Colonic mucosa (tissue), 4 donors: Measurements from ENCODE around the gene AARSD1. TPM values are rescaled to one million over a fixed set of nuclear protein-coding genes. Genes with fewer than 3 reads are reported as not detected.
"Not testable (repeated sequence)": the region's sequence is repeated elsewhere in the genome, so short reads cannot be mapped to it uniquely, and the experiment has no call there.

ENCODE experiments used
- DNase-seq: peaks from one replicate; pipeline ENCODE4 v3.0.0-alpha.2; 2020
- H3K27ac ChIP-seq: fragments of 200-600 bp; one replicate; pipeline ENCODE4 v1.8.0; 2021
- H3K27me3 ChIP-seq: fragments of 200-600 bp; one replicate; pipeline ENCODE4 v1.8.0; 2021
- H3K36me3 ChIP-seq: fragments of 200-600 bp; one replicate; pipeline ENCODE4 v1.8.0; 2021
- H3K4me1 ChIP-seq: fragments of 200-600 bp; one replicate; pipeline ENCODE4 v1.8.0; 2021; ENCODE audit warnings: mild to moderate bottlenecking
- H3K4me3 ChIP-seq: fragments of 200-600 bp; one replicate; pipeline ENCODE4 v1.8.0; 2021
- H3K9ac ChIP-seq, 2 donors: one replicate each; pipeline ENCODE4 v1.7.0; 2013; ENCODE audit warnings: control low read depth in 2 of 2, low read depth in 2 of 2, low read length in 2 of 2
- H3K9me3 ChIP-seq: fragments of 200-600 bp; one replicate; pipeline ENCODE4 v1.8.0; 2021
- CTCF ChIP-seq: fragments of 200-600 bp; IDR thresholded peaks from one replicate; pipeline ENCODE4 v1.8.0; 2022; ENCODE audit warnings: antibody characterized with exemption, mild to moderate bottlenecking
- intact Hi-C: fragments of 100-400 bp; cut with DNase I; formaldehyde crosslinking; loops from one replicate; pipeline ENCODE4 v1.14.1; 2022
- total RNA-seq, 2 donors: library from RNA; stranded (reverse); fragmentation: NEBNext Ultra II Directional in 1 of 2; extraction: Animal tissue kit (Norgen Biotek cat#: 25700) in 1 of 2; gene quantifications; one replicate each; pipeline ENCODE4 v1.2.1, GENCODE V29; 2021
- donor health status: healthy.
- donor health status: DM: no; HTN: no; CAD: no.
- donor health status: DM: no; HTN: no; CAD: no.

Gene AARSD1
- total RNA-seq, 2 donors from 2014 or later: 19.8 to 34.3 TPM

DNA sequence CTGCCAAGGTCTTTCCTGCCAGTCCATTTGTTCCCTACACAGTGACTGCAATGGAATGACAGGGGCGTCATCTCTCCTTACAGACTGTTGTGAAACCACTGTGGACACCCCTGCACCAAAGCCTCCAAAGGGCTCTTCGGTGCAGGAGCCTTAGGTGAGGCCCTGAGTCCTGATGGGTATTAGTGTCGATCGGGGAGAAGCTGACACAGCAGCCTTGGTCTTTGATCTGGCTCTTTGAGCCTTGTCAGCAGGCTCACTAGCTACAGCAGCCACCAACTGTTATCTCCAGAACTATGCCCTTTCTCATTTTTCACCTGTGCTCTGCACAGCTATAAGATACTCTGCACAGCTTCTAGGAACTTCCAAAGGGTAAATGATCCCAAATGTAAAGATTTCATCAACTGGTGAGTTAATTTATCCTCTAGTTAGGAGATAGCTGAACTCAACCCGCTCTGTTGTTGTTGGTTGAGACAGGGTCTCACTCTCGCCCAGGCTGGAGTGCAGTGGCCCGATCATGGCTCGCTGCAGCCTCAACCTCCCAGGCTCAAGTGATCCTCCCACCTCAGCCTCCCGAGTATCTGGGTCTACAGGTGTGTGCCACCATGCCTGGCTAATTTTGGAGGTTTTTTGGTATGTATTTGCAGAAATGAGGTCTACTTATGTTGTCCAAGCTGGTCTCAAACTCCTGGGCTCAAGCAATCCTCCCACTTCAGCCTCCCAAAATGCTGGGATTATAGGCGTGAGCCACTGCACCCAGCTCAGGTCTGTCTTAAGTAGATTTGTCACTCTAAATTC lies 44.0 kb downstream of the AARSD1 start:
- no peak for DNase-seq
- intact Hi-C loops: no loop called here
- no peak overlapping the region for H3K27ac ChIP-seq
- peaks cover 38% of the 10 kb centered on the region for H3K27me3 ChIP-seq
- H3K4me1 ChIP-seq: no peaks in the 10 kb centered on the region
- no peak overlapping the region for H3K4me3 ChIP-seq
- no peak for TF ChIP-seq CTCF
- H3K9ac ChIP-seq: no peak overlapping the region
- H3K9me3 ChIP-seq: no peaks in the 10 kb centered on the region
- no peaks in the 10 kb centered on the region for H3K36me3 ChIP-seq

- peaks cover 42% of the 10 kb centered on the region for H3K27me3 ChIP-seq
- H3K4me1 ChIP-seq, H3K36me3 ChIP-seq, H3K4me3 ChIP-seq, H3K9me3 ChIP-seq, intact Hi-C loops, DNase-seq, H3K27ac ChIP-seq, H3K9ac ChIP-seq: not testable (repeated sequence)
Observed at GRCh38 chr17:42919522-42920077, 44.7 kb downstream of the AARSD1 start.

GRCh38 chr17:42918902-42919521 lies 45.2 kb downstream of the AARSD1 start:
- Histone ChIP-seq H3K9me3 (no peaks in the 10 kb centered on the region), H3K4me3 (no peak overlapping the region), H3K27ac (no peak overlapping the region), H3K36me3 (no peaks in the 10 kb centered on the region), H3K27me3 (peaks cover 42% of the 10 kb centered on the region), H3K9ac (no peak overlapping the region), H3K4me1 (no peaks in the 10 kb centered on the region)
- TF ChIP-seq CTCF: no peak
- no peak for DNase-seq
- intact Hi-C loops: no loop called here

- H3K9me3 ChIP-seq: no peaks in the 10 kb centered on the region
- no peak overlapping the region for H3K9ac ChIP-seq
- no peaks in the 10 kb centered on the region for H3K36me3 ChIP-seq
- intact Hi-C loops: no loop called here
- no peak overlapping the region for H3K4me3 ChIP-seq
- peaks cover 44% of the 10 kb centered on the region for H3K27me3 ChIP-seq
- H3K4me1 ChIP-seq: no peaks in the 10 kb centered on the region
- no peak overlapping the region for H3K27ac ChIP-seq
- DNase-seq: no peak
- no peak for TF ChIP-seq CTCF
Observed at GRCh38 chr17:42917236-42917603, 47.0 kb downstream of the AARSD1 start.

GRCh38 chr17:42916388-42917235 lies 47.6 kb downstream of the AARSD1 start:
- H3K9me3 ChIP-seq, H3K27ac ChIP-seq, H3K36me3 ChIP-seq, intact Hi-C loops, H3K4me3 ChIP-seq, H3K9ac ChIP-seq, H3K4me1 ChIP-seq, DNase-seq: not testable (repeated sequence)
- peaks cover 46% of the 10 kb centered on the region for H3K27me3 ChIP-seq

GRCh38 chr17:42915288-42915687 lies 49.0 kb downstream of the AARSD1 start:
- H3K4me1 ChIP-seq, H3K4me3 ChIP-seq, H3K9me3 ChIP-seq, H3K27ac ChIP-seq, H3K9ac ChIP-seq, intact Hi-C loops, DNase-seq, H3K36me3 ChIP-seq: not testable (repeated sequence)
- H3K27me3 ChIP-seq: peaks cover 38% of the 10 kb centered on the region
